Ishikawa (cell line): ENCODE results near the gene PTPRS.
A peak's percentile ranks its signal among the peaks of the same experiment; 100 is the strongest.

Experiments used
- CEBPB ChIP-seq: IDR thresholded peaks from 2 replicates; pipeline ENCODE4 v1.6.1; 2012
- CREB1 ChIP-seq: IDR thresholded peaks from 2 replicates; pipeline ENCODE4 v1.6.1; 2012; ENCODE audit warnings: low read depth
- EGR1 ChIP-seq: IDR thresholded peaks from 2 replicates; pipeline ENCODE4 v1.6.1; 2012
- EP300 ChIP-seq: IDR thresholded peaks from 2 replicates; pipeline ENCODE4 v1.6.1; 2012; ENCODE audit warnings: borderline replicate concordance
- FOXM1 ChIP-seq: IDR thresholded peaks from 2 replicates; pipeline ENCODE4 v1.6.1; 2012; ENCODE audit warnings: low read depth, borderline replicate concordance
- NFIC ChIP-seq: IDR thresholded peaks from 2 replicates; pipeline ENCODE4 v1.6.1; 2012
- RAD21 ChIP-seq: IDR thresholded peaks from 2 replicates; pipeline ENCODE4 v1.6.1; 2012; ENCODE audit warnings: low read depth
- TAF1 ChIP-seq: IDR thresholded peaks from 2 replicates; pipeline ENCODE4 v1.6.1; 2012; ENCODE audit warnings: low read depth, mild to moderate bottlenecking
- TCF12 ChIP-seq: IDR thresholded peaks from 2 replicates; pipeline ENCODE4 v1.6.1; 2012; ENCODE audit warnings: low read depth
- TEAD4 ChIP-seq: IDR thresholded peaks from 2 replicates; pipeline ENCODE4 v1.6.1; 2012
- YY1 ChIP-seq: IDR thresholded peaks from 2 replicates; pipeline ENCODE4 v1.6.1; 2012; ENCODE audit warnings: low read depth
- ZBTB7A ChIP-seq: IDR thresholded peaks from 2 replicates; pipeline ENCODE4 v1.6.1; 2012; ENCODE audit warnings: low read depth
- TF ChIP-seq, protein P1 (sequence below): IDR thresholded peaks from 2 replicates; pipeline ENCODE4 v1.6.1; 2012
- TF ChIP-seq, protein P2 (sequence below): IDR thresholded peaks from 2 replicates; pipeline ENCODE4 v1.6.1; 2012; ENCODE audit warnings: low read depth, mild to moderate bottlenecking
- TF ChIP-seq, protein P3 (sequence below): IDR thresholded peaks from 2 replicates; pipeline ENCODE4 v1.6.1; 2012

Gene PTPRS

DNA sequence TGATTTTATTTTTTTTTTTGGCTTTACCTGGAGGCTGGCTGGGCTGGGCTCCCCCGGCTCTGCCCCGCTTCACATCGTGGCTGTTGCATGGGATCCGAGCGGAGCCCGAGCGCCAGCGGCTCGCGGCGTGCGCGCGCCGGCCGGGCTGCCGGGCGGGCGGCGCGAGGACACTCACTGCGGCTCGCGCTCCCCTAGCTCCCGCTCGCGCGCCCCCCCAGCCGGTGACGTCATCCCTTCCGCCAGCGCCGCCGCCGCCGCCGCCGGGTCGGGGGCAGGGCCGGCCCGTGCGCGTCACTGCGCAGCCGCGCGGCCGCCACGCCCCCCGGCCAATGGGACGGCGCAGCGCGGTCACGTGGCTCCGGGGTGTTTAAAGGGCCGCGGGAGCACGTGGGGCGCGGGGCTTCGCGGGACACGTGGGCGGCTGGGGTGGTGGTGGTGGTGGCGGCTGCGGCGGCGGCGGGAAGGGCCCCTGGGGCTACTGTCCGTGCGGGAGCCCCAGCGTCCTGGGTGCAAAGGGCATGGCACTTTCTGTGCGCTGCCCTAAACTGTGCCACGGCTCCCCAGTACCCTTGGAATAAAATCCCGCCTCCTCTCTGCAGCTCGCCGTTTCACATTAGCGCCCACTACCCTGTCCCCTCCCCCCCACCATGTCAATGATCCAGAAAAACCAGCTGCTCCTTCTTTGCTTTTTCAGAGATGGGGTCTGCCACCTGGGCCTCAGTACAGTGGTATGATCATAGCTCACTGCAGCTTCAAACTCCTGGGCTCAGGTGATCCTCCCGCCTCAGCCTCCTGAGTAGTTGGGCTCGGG, at the start of gene PTPRS:
Gene PTPRS (minus strand): TSS at position 176 of the 811 bp plus-strand sequence. CDS start 54,672 bp downstream, outside the sequence.
- TF ChIP-seq, protein P1, sequence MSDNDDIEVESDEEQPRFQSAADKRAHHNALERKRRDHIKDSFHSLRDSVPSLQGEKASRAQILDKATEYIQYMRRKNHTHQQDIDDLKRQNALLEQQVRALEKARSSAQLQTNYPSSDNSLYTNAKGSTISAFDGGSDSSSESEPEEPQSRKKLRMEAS: peak; percentile 100
- TF ChIP-seq TCF12: peak; percentile 75
- TF ChIP-seq, protein P2, sequence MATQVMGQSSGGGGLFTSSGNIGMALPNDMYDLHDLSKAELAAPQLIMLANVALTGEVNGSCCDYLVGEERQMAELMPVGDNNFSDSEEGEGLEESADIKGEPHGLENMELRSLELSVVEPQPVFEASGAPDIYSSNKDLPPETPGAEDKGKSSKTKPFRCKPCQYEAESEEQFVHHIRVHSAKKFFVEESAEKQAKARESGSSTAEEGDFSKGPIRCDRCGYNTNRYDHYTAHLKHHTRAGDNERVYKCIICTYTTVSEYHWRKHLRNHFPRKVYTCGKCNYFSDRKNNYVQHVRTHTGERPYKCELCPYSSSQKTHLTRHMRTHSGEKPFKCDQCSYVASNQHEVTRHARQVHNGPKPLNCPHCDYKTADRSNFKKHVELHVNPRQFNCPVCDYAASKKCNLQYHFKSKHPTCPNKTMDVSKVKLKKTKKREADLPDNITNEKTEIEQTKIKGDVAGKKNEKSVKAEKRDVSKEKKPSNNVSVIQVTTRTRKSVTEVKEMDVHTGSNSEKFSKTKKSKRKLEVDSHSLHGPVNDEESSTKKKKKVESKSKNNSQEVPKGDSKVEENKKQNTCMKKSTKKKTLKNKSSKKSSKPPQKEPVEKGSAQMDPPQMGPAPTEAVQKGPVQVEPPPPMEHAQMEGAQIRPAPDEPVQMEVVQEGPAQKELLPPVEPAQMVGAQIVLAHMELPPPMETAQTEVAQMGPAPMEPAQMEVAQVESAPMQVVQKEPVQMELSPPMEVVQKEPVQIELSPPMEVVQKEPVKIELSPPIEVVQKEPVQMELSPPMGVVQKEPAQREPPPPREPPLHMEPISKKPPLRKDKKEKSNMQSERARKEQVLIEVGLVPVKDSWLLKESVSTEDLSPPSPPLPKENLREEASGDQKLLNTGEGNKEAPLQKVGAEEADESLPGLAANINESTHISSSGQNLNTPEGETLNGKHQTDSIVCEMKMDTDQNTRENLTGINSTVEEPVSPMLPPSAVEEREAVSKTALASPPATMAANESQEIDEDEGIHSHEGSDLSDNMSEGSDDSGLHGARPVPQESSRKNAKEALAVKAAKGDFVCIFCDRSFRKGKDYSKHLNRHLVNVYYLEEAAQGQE: no peak
- peak; percentile 79 for TF ChIP-seq EGR1
- TF ChIP-seq EP300: no peak
- TF ChIP-seq ZBTB7A: no peak
- no peak for TF ChIP-seq RAD21
- TF ChIP-seq TEAD4: peak; percentile 59
- TF ChIP-seq YY1: no peak
- no peak for TF ChIP-seq CREB1
- no peak for TF ChIP-seq FOXM1
- no peak for TF ChIP-seq TAF1
- TF ChIP-seq, protein P3, sequence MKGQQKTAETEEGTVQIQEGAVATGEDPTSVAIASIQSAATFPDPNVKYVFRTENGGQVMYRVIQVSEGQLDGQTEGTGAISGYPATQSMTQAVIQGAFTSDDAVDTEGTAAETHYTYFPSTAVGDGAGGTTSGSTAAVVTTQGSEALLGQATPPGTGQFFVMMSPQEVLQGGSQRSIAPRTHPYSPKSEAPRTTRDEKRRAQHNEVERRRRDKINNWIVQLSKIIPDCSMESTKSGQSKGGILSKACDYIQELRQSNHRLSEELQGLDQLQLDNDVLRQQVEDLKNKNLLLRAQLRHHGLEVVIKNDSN: peak; percentile 98
- TF ChIP-seq CEBPB: no peak
- no peak for TF ChIP-seq NFIC

DNA sequence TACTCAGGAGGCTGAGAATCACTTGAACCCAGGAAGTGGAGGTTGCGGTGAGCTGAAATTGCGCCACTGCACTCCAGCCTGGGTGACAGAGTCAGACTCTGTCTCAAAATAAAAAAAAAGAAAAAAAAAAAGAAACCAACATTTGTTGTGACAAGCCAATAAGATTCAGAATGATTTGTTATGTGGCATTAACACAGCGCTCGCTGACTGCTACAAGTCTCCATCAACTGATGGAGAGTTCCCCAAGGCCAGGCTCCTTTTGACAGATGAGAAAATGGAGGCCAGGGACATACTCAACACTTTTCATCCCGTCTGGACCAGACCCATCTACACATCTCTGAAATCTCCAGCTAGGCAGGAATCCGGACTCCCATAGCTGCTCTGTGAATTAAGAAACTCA, 48.7 kb upstream of the PTPRS start:
- TF ChIP-seq, protein P1: no peak
- no peak for TF ChIP-seq EGR1
- TF ChIP-seq FOXM1: no peak
- no peak for TF ChIP-seq TCF12
- TF ChIP-seq CREB1: no peak
- no peak for TF ChIP-seq CEBPB
- no peak for TF ChIP-seq ZBTB7A
- TF ChIP-seq TAF1: no peak
- TF ChIP-seq YY1: no peak
- no peak for TF ChIP-seq NFIC
- TF ChIP-seq, protein P3: no peak
- TF ChIP-seq, protein P2: no peak
- TF ChIP-seq TEAD4: no peak
- TF ChIP-seq EP300: no peak
- no peak for TF ChIP-seq RAD21

DNA sequence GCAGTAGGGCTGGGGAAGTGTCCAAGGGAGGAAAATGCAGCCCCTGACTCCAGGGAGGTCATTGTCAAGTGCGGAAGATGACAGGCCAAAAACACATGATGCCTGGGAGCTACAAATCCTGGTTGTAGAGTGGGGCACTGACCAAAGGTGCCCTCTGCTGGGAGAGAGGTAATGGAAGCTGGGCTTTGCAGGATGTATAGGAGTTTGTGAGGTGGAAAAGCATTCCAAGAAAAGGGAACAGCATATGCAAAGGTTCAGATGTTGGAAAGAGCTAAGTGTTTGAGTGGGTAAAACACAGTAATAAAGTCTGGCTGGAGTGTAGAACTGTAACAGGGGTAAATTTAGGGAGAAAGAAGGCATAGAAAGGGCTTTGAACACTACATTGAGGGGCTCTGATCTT, 46.9 kb upstream of the PTPRS start:
- TF ChIP-seq EP300: no peak
- TF ChIP-seq, protein P2: no peak
- no peak for TF ChIP-seq TCF12

DNA sequence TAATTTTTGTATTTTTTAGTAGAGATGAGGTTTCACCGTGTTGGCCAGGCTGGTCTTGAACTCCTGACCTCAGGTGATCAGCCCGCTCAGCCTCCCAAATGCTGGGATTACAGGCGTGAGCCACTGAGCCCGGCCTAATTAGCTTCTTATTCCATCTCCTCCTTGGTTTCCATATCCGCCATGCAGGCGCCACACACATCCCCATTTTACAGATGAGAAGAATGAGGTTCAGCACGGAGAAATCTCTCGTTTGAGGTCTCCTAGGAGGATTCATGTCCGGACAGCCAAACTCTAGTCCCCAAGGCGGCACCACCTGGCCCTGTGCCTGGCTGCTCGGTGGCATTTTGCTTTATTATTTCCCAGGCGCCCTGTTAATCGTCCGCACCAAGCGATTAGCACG, 46.2 kb upstream of the PTPRS start:
- TF ChIP-seq, protein P3: no peak
- no peak for TF ChIP-seq FOXM1
- no peak for TF ChIP-seq EGR1
- no peak for TF ChIP-seq CREB1
- no peak for TF ChIP-seq YY1
- TF ChIP-seq TEAD4: no peak
- TF ChIP-seq ZBTB7A: no peak
- TF ChIP-seq TAF1: no peak
